CD14-positive monocyte (primary cell): Measurements from ENCODE around the gene NSMCE1. TPM values are rescaled to one million over a fixed set of nuclear protein-coding genes. Genes with fewer than 3 reads are reported as not detected.

ENCODE experiments used
- DNase-seq, 3 donors: peaks; one replicate each; pipeline ENCODE4 v3.0.0-alpha.2; 2011 to 2022
- H2AFZ ChIP-seq: 2 replicates; pipeline ENCODE4 v1.6.0; 2012; ENCODE audit warnings: mild to moderate bottlenecking, low read depth, low read length, inconsistent platforms; ENCODE audit not compliant: insufficient read depth, poor library complexity, severe bottlenecking
- H3K27ac ChIP-seq, 2 donors: 1 replicate in 1 of 2; 2 replicates in 1 of 2; pipeline ENCODE4 v1.5.1; 2012 to 2013; ENCODE audit warnings: low read length in 2 of 2, control low read depth in 1 of 2, inconsistent platforms in 1 of 2, low read depth in 1 of 2, mild to moderate bottlenecking in 1 of 2
- H3K27me3 ChIP-seq, 2 donors: one replicate each; pipeline versions ENCODE4 v1.6.0 to v1.6.1; 2011 to 2013; ENCODE audit warnings: low read length in 2 of 2; ENCODE audit not compliant: control insufficient read depth in 2 of 2, insufficient read depth in 2 of 2
- H3K36me3 ChIP-seq, 2 donors: replicated peaks in 1 of 2; 1 replicate in 1 of 2; 2 replicates in 1 of 2; pipeline versions ENCODE4 v1.5.1 to v1.6.1; 2012 to 2013; ENCODE audit warnings: low read length in 2 of 2, control low read depth in 1 of 2, inconsistent platforms in 1 of 2, mild to moderate bottlenecking in 1 of 2; ENCODE audit not compliant: insufficient read depth in 2 of 2, control insufficient read depth in 1 of 2
- H3K4me1 ChIP-seq, 2 donors: 1 replicate in 1 of 2; 2 replicates in 1 of 2; pipeline versions ENCODE4 v1.5.1 to v1.6.1; 2012 to 2013; ENCODE audit warnings: low read length in 2 of 2, control low read depth in 1 of 2, inconsistent platforms in 1 of 2, mild to moderate bottlenecking in 1 of 2, moderate library complexity in 1 of 2; ENCODE audit not compliant: insufficient read depth in 2 of 2, control insufficient read depth in 1 of 2
- H3K4me2 ChIP-seq: replicated peaks from 2 replicates; pipeline ENCODE3; 2012; ENCODE audit warnings: low read length, moderate library complexity, mild to moderate bottlenecking; ENCODE audit not compliant: poor library complexity, severe bottlenecking; ENCODE audit errors: extremely low read depth
- H3K4me3 ChIP-seq, 3 experiments: fragments of 200-600 bp in 1 of 3; sonication (generic) in 1 of 3; replicated peaks in 1 of 3; 1 replicate in 2 of 3; 2 replicates in 1 of 3; pipeline ENCODE4 v1.5.1; 2011 to 2013; ENCODE audit warnings: low read length in 3 of 3, mild to moderate bottlenecking in 3 of 3, control low read depth in 2 of 3, low read depth in 2 of 3, inconsistent platforms in 1 of 3, moderate library complexity in 1 of 3
- H3K79me2 ChIP-seq: 2 replicates; pipeline ENCODE4 v1.6.0; 2012; ENCODE audit warnings: mild to moderate bottlenecking, control low read depth, inconsistent platforms, low read length, moderate library complexity; ENCODE audit not compliant: insufficient read depth
- H3K9ac ChIP-seq: 2 replicates; pipeline ENCODE4 v1.6.0; 2017; ENCODE audit warnings: low read length, mild to moderate bottlenecking; ENCODE audit not compliant: insufficient read depth, poor library complexity, severe bottlenecking
- H3K9me3 ChIP-seq, 2 donors: replicated peaks in 1 of 2; 1 replicate in 1 of 2; 2 replicates in 1 of 2; pipeline versions ENCODE4 v1.5.1 to v1.6.1; 2012 to 2013; ENCODE audit warnings: low read length in 2 of 2, control low read depth in 1 of 2; ENCODE audit not compliant: control insufficient read depth in 1 of 2, insufficient read depth in 1 of 2
- H4K20me1 ChIP-seq: 2 replicates; pipeline ENCODE4 v1.6.0; 2012; ENCODE audit warnings: mild to moderate bottlenecking, low read length, control low read depth, moderate library complexity; ENCODE audit not compliant: insufficient read depth
- H3K27ac Mint-ChIP-seq, 7 donors: one replicate each; pipeline ENCODE4 v1.8.0; 2020; ENCODE audit warnings: mild to moderate bottlenecking in 7 of 7, mixed read lengths in 7 of 7, moderate library complexity in 6 of 7, inconsistent platforms in 2 of 7
- H3K27me3 Mint-ChIP-seq, 3 donors: one replicate each; pipeline ENCODE4 v1.8.0; 2021 to 2022; ENCODE audit warnings: low read depth in 3 of 3, mild to moderate bottlenecking in 3 of 3, mixed read lengths in 3 of 3, moderate library complexity in 3 of 3, inconsistent platforms in 1 of 3
- H3K36me3 Mint-ChIP-seq, 2 donors: one replicate each; pipeline ENCODE4 v1.8.0; 2020; ENCODE audit warnings: mixed read lengths in 2 of 2, inconsistent platforms in 1 of 2, mild to moderate bottlenecking in 1 of 2
- H3K4me1 Mint-ChIP-seq: one replicate; pipeline ENCODE4 v1.8.0; 2020; ENCODE audit warnings: mild to moderate bottlenecking, mixed read lengths
- H3K4me3 Mint-ChIP-seq, 2 donors: one replicate each; pipeline ENCODE4 v1.8.0; 2020; ENCODE audit warnings: mild to moderate bottlenecking in 2 of 2, mixed read lengths in 2 of 2, moderate library complexity in 1 of 2
- H3K9me3 Mint-ChIP-seq, 7 donors: one replicate each; pipeline ENCODE4 v1.8.0; 2020 to 2022; ENCODE audit warnings: mixed read lengths in 7 of 7, mild to moderate bottlenecking in 6 of 7, moderate library complexity in 6 of 7, inconsistent platforms in 2 of 7
- CTCF ChIP-seq: fragments of 200-600 bp; IDR thresholded peaks from one replicate; pipeline ENCODE4 v1.8.0; 2022; ENCODE audit warnings: antibody characterized with exemption, mild to moderate bottlenecking
- WGBS: methylation state at CpG from one replicate; pipeline ENCODE4 v1.1.5; 2013; ENCODE audit warnings: missing lambda C conversion rate; ENCODE audit not compliant: insufficient coverage; 5-methylcytosine and 5-hydroxymethylcytosine counted together
- intact Hi-C, 2 donors: fragments of 100-400 bp; cut with micrococcal nuclease; formaldehyde crosslinking; loops; one replicate each; pipeline versions ENCODE4 v1.15.0 to v1.15.1; 2023
- polyA plus RNA-seq, 3 donors: library from polyadenylated mRNA; depleted of rRNA in 1 of 3; unstranded in 2 of 3; stranded (reverse) in 1 of 3; fragments of 300-500 nt in 2 of 3; fragments of >200 nt in 1 of 3; fragmentation: Illumina TruSeq in 2 of 3; gene quantifications; 1 replicate in 2 of 3; 2 replicates in 1 of 3; pipeline ENCODE4 v1.2.3, GENCODE V29; 2012 to 2021

NSMCE1 gene
- polyA plus RNA-seq, 3 donors = 19.6 to 85.2 (median 82.6) TPM

DNA sequence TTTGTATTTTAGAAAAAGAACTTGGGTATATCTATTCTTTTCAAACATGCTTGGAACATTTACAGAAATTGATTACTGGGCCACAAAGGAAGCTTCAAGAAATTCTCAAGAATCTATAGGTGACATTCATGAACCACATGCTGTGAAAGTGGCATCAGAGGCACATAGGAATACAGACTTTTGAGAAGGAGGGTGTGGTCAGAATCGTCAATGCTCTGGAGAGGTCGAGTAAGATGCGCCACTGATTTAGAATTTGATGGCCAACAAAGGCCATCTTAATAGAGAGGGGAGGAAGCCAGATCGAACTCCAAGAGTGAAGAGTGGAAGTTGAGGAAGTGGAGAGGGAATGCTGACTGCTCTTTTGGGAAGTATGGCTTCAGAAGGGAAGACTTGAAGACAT lies 3.5 kb upstream of the NSMCE1 start:
- 96% methylated on average over 4 of the region's 4 CpGs for WGBS
- H3K4me3 ChIP-seq = no peak overlapping the region
- H3K27me3 ChIP-seq = no peaks in the 10 kb centered on the region
- H3K9me3 Mint-ChIP-seq = peaks cover 0 to 2% (median 0%) of the 10 kb centered on the region in 7 donors
- no peaks in the 10 kb centered on the region for H4K20me1 ChIP-seq
- no peak for DNase-seq
- peaks cover 23% of the 10 kb centered on the region for H3K79me2 ChIP-seq
- H3K4me2 ChIP-seq = no peak overlapping the region
- no peaks in the 10 kb centered on the region for H3K36me3 Mint-ChIP-seq
- TF ChIP-seq CTCF = no peak
- intact Hi-C loops = loop anchor here in 1 of 2 donors (5.0 kb wide), 1 partner anchor 40 kb away; the partner anchor contains the start of gene IL4R
- peak overlapping the region in 6 of 7 donors; percentile 65 to 92 (median 84) for H3K27ac Mint-ChIP-seq
- H3K36me3 ChIP-seq = no peaks in the 10 kb centered on the region
- H3K4me1 Mint-ChIP-seq = peaks cover 48% of the 10 kb centered on the region
- H3K9ac ChIP-seq = no peak overlapping the region
- H2AFZ ChIP-seq = peak overlapping the region; percentile 7
- H3K4me1 ChIP-seq = peaks cover 33 to 48% of the 10 kb centered on the region in 2 donors
- no peaks in the 10 kb centered on the region for H3K9me3 ChIP-seq
- H3K27me3 Mint-ChIP-seq = no peaks in the 10 kb centered on the region
- H3K4me3 Mint-ChIP-seq = no peak overlapping the region
- peak overlapping the region in 1 of 2 donors; percentile 76 for H3K27ac ChIP-seq

DNA sequence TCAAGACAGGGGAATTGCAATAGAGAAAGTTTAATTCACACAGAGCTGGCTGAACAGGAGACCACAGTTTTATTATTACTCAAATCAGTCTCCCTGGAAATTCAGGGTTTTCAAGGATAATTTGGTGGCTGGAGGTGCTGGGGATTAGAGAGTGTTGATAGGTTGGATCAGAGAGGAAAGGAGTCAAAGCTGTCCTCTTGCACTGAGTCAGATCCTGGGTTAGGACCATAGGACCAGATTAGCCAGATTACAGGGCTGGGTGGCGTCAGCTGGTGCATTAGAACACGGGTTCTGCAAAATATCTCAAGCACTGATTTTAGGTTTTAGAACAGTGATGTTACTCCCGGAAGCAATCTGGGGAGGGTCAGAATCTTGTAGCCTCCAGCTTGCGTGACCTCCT lies 1.8 kb upstream of the NSMCE1 start:
- intact Hi-C loops = loop anchor here in 1 of 2 donors (5.0 kb wide), 1 partner anchor 42 kb away; the partner anchor contains the start of gene IL4R
- H3K27me3 ChIP-seq = no peaks in the 10 kb centered on the region

More for the DNA sequence above, 1.8 kb upstream of the NSMCE1 start:
- Histone ChIP-seq H3K4me3 (no peak overlapping the region), H3K4me1 (peaks cover 28 to 41% of the 10 kb centered on the region in 2 donors), H3K4me2 (no peak overlapping the region), H4K20me1 (no peaks in the 10 kb centered on the region), H2AFZ (no peak overlapping the region), H3K9ac (no peak overlapping the region), H3K79me2 (peaks cover 23% of the 10 kb centered on the region), H3K9me3 (no peaks in the 10 kb centered on the region), H3K27ac (no peak overlapping the region), H3K36me3 (no peaks in the 10 kb centered on the region)
- no peak overlapping the region for H3K4me3 Mint-ChIP-seq
- peaks cover 40% of the 10 kb centered on the region for H3K4me1 Mint-ChIP-seq
- H3K27me3 Mint-ChIP-seq = no peaks in the 10 kb centered on the region
- no peak for DNase-seq
- peaks cover 0 to 6% of the 10 kb centered on the region in 2 donors for H3K36me3 Mint-ChIP-seq
- no peak for TF ChIP-seq CTCF
- peak overlapping the region in 3 of 7 donors; percentile 36 to 93 (median 71) for H3K27ac Mint-ChIP-seq
- peaks cover 0 to 2% (median 0%) of the 10 kb centered on the region in 7 donors for H3K9me3 Mint-ChIP-seq
- WGBS = 100% methylated on average over 2 of the region's 4 CpGs
